Activated T-helper 1 cell treated with Interleukin-2 at 50 U/mL for 16 hours (primary cell): Measurements from ENCODE around the gene CDC14A.

Source experiments
- DNase-seq: peaks from one replicate; pipeline ENCODE4 v3.0.0-alpha.2; 2020; ENCODE audit warnings: low read depth

The CDC14A gene

GRCh38 chr1:100449477-100449876 lies 97.2 kb downstream of the CDC14A start:
- no peak for DNase-seq

DNA sequence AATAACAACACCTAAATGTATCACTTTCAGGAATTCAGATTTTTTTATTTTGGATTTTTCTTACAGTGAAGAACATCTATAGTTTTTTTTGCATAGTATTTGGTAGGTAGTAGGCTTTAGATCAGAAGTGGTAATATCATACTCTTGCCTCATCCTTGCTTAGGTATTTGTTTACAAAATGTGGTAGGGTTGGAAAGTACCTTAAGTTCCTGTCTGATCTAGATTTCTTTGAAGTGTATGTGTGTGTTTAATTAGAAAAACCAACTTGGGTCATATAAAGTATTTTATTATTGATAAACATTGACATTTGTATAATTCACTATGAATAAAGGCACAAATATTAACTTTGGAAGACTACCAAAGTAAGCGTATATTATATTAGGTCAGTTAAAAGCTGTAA lies 100.3 kb downstream of the CDC14A start:
- no peak for DNase-seq

DNA sequence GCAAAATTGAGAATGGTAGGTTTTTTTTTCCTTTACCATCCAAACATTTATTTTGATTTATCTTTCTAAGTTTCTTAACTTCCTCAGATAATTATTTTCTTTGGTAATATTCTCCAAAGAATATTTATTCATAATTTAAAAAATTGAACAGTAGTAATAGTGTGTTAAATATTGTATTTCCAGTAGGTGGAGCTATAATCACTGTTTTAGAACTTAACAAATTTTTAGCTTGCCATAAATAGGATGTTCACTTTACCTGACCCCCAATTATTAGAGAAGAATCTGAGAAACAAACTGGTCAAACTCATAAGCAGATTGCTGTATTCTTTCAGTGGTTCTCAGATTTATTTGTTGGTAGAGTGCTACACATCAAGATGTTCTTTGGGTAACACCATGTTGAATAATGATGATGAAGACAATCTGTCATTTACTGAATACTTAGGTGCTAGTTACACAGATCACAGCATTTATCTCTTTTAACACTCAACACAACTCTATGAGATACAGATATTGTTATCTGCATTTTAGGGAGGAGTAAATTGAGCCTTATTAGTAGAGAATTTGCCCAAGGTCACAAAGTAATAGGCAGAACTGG lies 103.3 kb downstream of the CDC14A start:
- no peak for DNase-seq

- no peak for DNase-seq
These were observed 104.6 kb downstream of the CDC14A start for GRCh38 chr1:100456880-100457279.

DNA sequence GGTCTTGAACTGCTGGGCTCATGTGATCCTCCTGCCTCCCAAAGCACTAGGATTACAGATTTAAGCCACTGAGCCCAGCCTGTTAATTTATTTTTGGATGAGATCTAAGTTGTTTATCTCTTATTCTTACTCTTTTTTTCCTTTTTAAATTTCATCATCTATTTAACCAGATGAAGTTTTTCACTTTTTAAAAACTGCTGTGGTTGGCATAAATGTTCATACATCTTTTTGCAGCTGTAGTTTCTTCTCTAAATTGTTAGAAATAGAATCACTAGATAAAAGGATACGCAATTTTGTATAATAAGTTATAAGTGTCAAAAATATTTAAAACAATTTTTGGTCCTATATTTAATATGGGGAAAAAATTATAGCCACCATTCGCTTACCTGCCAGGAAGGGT lies 105.4 kb downstream of the CDC14A start:
- DNase-seq: no peak

DNA sequence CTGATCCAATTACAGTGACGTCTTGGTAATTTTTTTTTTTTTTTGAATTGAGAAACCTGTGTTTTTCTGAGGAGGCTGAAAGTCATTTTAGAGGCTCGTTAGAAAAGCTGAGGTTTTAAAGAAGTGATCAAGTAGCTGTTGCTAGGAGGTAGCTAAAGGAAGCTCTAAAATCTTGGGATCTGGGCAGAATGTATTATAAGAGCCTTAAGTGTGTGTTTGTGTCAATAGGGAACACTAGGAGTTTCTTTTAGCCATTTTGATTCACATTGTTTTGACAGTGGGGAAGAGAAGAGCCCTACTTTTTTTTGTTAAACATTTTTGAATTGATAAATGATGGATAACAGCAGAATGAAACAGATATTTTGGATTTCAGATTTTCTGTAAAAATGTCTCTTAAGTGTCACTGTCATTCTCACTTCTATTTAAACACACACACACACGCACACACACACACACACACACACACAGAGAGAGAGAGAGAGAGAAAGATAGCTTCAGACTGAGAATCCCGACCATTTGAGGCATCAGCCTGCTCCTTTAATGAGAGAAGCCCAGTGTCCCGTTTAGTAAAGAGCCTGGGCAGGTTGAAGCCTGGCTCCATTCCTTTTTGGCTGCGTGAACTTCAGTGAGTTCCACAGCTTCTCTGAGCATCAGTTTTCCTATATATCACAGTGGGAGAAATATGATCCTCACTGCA lies 106.5 kb downstream of the CDC14A start:
- no peak for DNase-seq

DNA sequence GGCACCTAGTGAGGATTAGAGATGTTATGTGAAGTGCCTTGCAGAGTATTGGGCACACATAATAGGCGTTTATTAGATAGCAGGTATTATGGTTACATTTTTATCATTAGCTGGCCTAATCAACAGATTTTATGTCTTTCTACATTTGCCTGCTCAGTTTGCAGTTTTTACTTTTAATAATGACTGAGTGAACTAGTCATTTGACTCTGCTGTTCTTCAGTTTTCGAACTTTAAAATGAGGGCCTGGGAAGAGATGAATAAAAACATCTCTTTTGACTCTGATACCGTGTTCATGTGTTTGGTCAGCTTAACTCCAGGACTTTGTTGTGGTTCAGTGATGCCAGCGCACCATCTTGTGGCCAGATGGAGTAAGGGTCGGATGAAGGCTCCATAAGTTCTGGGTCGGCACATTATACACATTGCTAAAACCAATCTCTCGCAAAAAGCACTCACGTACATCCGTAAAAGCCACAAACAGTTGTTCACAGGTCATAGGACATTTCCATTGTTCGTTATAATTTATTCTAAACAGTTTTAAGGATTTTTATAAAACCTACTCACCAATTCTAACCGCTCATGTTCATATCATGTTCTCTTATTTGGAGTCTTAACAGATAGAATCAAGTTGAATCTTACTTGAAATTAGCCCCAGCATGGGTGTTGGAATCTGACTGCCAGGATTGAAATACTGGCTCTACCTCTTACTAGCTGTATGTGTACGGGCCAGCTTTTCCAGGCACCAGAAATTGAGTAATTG lies 107.2 kb downstream of the CDC14A start:
- peak; percentile 41 for DNase-seq

DNA sequence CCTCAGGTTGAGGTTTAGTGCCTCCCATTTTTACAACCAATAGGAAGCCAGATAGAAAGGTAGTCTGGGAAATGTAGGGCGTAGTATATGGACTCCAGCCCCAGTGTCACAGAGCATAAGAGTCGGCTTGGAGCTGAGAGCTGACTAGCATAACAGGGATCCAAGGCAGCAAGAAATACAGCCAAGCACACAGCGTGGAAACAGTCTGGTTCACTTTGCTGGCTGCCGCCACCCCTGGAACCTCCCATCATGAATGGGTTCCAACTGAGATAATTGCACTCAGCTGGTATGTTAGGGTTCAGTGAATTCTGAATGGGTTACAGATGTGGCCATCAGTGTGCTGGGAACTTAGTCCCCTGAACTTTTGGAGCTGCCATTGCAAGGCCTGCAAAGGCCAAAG lies 108.9 kb downstream of the CDC14A start:
- no peak for DNase-seq

DNA sequence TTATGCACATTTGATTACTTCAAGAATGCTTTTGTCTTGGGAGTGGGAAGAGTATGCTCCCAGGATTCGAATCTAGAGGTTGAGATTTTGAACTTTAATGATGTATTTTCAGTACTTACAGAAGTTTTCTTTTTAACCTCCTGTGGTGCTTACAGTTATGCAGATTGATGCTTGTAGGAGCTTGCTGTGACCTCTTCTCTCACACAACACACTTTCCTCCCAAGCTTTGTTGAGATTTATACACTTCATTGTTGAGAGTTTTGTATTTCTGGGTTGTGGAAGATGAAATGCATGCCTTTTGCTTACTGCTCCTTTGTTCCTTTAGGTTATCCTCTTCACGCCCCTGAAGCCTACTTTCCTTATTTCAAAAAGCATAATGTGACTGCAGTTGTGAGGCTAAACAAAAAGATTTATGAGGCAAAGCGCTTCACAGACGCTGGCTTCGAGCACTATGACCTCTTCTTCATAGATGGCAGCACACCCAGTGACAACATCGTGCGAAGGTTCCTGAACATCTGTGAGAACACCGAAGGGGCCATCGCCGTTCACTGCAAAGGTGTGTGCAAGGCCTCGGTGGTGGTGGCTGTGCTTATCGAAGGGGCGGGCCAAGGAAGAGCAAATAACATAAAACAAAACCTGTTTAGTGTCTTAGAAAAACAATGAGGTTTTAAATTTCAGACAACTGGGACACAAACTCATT lies 110.2 kb downstream of the CDC14A start:
- DNase-seq: no peak

DNA sequence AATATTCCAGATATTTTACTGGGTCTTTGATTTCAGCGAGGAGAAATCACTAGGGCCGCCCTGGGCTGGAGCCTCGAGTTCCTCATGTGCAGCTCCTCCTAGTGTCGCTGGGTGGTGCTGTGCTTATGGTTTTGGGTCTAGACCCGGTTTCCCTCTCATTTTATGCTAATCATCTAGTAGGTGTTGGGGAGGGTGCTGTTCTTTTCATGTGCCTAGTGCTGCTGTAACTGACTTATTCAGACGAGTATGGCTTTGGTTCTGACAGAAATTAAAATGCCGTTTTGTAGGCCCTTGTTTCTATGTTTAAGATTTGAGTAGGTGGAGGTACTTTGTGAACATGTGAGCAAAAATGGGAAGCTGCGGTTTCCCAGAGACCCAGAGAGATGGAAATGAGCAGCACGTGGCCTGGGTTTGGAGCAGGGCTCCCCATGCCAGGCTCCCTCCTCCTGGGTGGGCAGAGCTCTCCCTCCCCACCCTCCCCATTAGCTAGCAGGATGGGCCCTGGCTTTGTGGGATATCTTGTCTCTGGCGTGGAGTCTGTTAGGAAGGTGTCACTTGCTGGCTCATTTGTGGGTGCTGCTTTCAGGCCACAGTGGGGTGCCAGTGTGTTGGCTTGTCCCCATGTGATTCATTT lies 111.6 kb downstream of the CDC14A start:
- DNase-seq: no peak

- DNase-seq: no peak
These were observed 117.3 kb downstream of the CDC14A start for GRCh38 chr1:100469578-100469977.

DNA sequence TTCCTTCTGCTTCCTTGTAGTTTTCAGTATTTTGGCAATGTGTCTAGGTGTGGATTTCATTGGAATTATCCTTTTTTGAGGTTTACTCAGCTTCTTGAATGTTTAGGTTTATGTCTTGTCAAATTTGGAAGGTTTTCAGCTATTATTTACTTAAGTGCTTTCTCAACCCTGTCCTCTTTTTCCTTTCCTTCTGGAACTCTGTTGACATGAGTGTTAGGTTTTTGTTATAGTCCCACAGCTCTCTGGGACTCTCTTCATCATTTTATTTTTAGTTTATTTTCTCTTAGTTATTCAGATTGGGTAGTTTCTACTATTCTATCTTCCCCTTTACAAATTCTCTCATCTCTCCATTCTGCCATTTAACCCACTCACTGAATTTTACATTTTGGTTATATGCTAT lies 122.5 kb downstream of the CDC14A start:
- DNase-seq: no peak

- DNase-seq: no peak
These were observed 124.5 kb downstream of the CDC14A start for GRCh38 chr1:100476735-100477290.

GRCh38 chr1:100478816-100479215 lies 126.5 kb downstream of the CDC14A start:
- DNase-seq: no peak

GRCh38 chr1:100479620-100480338 lies 127.5 kb downstream of the CDC14A start:
- DNase-seq: no peak

GRCh38 chr1:100481303-100481702 lies 129.0 kb downstream of the CDC14A start:
- DNase-seq: no peak

- DNase-seq: no peak
These were observed 129.9 kb downstream of the CDC14A start for GRCh38 chr1:100482167-100482566.

DNA sequence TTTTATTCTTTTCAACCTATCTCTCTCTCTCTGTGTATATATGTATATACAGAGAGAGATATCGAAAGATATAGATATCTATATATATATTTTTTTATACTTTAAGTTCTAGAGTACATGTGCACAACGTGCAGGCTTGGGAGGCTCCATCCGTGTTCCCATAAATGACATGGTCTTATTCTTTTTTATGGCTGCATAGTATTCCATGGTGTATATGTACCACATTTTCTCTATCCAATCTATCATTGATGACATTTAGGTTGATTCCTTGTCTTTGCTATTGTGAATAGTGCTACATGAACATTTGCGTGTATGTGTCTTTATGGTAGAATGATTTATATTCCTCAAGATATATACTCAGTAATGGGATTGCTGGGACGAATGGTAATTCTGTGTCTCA lies 130.4 kb downstream of the CDC14A start:
- DNase-seq: no peak

GRCh38 chr1:100483230-100483629 lies 130.9 kb downstream of the CDC14A start:
- DNase-seq: no peak

- DNase-seq: no peak
These were observed 133.6 kb downstream of the CDC14A start for GRCh38 chr1:100485855-100486258.

GRCh38 chr1:100494393-100495084 lies 142.2 kb downstream of the CDC14A start:
- no peak for DNase-seq
